ENCODE measurements around the gene ERAL1. TPM values are rescaled to one million over a fixed set of nuclear protein-coding genes. Genes with fewer than 3 reads are reported as not detected.

Gene ERAL1
- total and polyA plus RNA-seq, 2 of the 8 experiments (the other 6 are each of a cell fraction or from before 2014, with no cell fraction given), result 67.8 to 122 TPM

- TF ChIP-seq NANOG (IDR thresholded peaks at IDR 0.05; ENCODE audit: insufficient read depth, low read depth, low read length, poor library complexity, severe bottlenecking) (no peak), EGR1 (IDR thresholded peaks at IDR 0.05; ENCODE audit: borderline replicate concordance, low read depth, low read length) (no peak), SIRT6 (IDR thresholded peaks at IDR 0.05; ENCODE audit: low read length) (no peak), PHF8 (conservative IDR thresholded peaks at IDR 0.05; ENCODE audit: low read depth, low read length) (no peak), EZH2 (IDR thresholded peaks at IDR 0.05; ENCODE audit: low read depth, low read length, severe bottlenecking) (no peak), RAD21 (IDR thresholded peaks at IDR 0.05 in 1 of 2, conservative IDR thresholded peaks at IDR 0.05 in 1 of 2; ENCODE audit: low read depth in 2 of 2, low read length in 2 of 2) (no peak), RFX5 (IDR thresholded peaks at IDR 0.05; ENCODE audit: borderline replicate concordance, low read depth, low read length) (no peak), POLR2AphosphoS5 (IDR thresholded peaks at IDR 0.05; ENCODE audit: low read depth, low read length) (no peak), YY1 (IDR thresholded peaks at IDR 0.05; ENCODE audit: low read depth, low read length) (no peak)
Observed at GRCh38 chr17:28853295-28853694, 1.5 kb upstream of the ERAL1 start (continued).

All from H1 (cell line).